HepG2 (cell line): ENCODE data around the gene ZFPM1. TPM values are rescaled to one million over a fixed set of nuclear protein-coding genes. Genes with fewer than 3 reads are reported as not detected.

Experiments used
- ATAC-seq: fragments of 200-7000 bp; cut with Tn5 transposase; 3 replicates; pipeline ENCODE4 v1.9.1; 2020; ENCODE audit warnings: mild to moderate bottlenecking, moderate library complexity
- BruUV-seq: library from RNA; stranded (reverse); fragments of 400-500 nt; replicated peaks from 2 replicates; lab custom pipeline; 2021; lab: Mats Ljungman, UMichigan
- CTCF ChIA-PET: fragments of 300-600 bp; formaldehyde crosslinking; extraction: SDS; loops from one replicate; lab custom pipeline; 2021; ENCODE audit warnings: low total read pairs, inconsistent platforms, low intra/inter-chr PET ratio; lab: Yijun Ruan, JAX
- POLR2A ChIA-PET: fragments of 350-600 bp; sonication (Branson Sonifier 250); formaldehyde crosslinking; loops from one replicate; lab custom pipeline; 2020; ENCODE audit warnings: antibody characterized with exemption, inconsistent platforms; lab: Yijun Ruan, JAX
- DNase-seq: peaks from one replicate; pipeline ENCODE4 v3.0.0-alpha.2; 2015; ENCODE audit warnings: low spot score
- FAIRE-seq: peaks from 3 replicates; lab custom pipeline; 2011; peaks lifted over from hg19 to GRCh38; lab: Jason Lieb, UNC
- H2AFZ ChIP-seq: one replicate; pipeline ENCODE4 v1.6.1; 2011; ENCODE audit warnings: low read length, inconsistent platforms
- H3K27ac ChIP-seq: fragments of 300-600 bp; 3 replicates; pipeline ENCODE4 v1.8.0; 2011; ENCODE audit warnings: mixed run types, mild to moderate bottlenecking, mixed read lengths, low read length, inconsistent platforms; ENCODE audit not compliant: insufficient read depth; ENCODE audit errors: extremely low read length
- H3K27me3 ChIP-seq, 2 experiments: fragments of 200-600 bp in 1 of 2; 2 replicates in 1 of 2; 3 replicates in 1 of 2; pipeline versions ENCODE4 v1.6.0 to v1.8.0; 2011; ENCODE audit warnings: low read length in 2 of 2, mild to moderate bottlenecking in 2 of 2, moderate library complexity in 2 of 2, inconsistent platforms in 1 of 2; ENCODE audit not compliant: insufficient read depth in 2 of 2, control insufficient read depth in 1 of 2
- H3K36me3 ChIP-seq, 2 experiments: fragments of 200-600 bp in 1 of 2; replicated peaks in 1 of 2; 2 replicates in 1 of 2; 3 replicates in 1 of 2; pipeline versions ENCODE4 v1.5.1 to v1.8.0; 2011; ENCODE audit warnings: low read length in 2 of 2, inconsistent platforms in 1 of 2; ENCODE audit not compliant: insufficient read depth in 2 of 2, control insufficient read depth in 1 of 2
- H3K4me1 ChIP-seq: 2 replicates; pipeline ENCODE4 v1.5.1; 2012; ENCODE audit warnings: low read length, inconsistent platforms; ENCODE audit not compliant: insufficient read depth
- H3K4me2 ChIP-seq: 2 replicates; pipeline ENCODE4 v1.6.0; 2011; ENCODE audit warnings: low read depth, low read length, inconsistent platforms
- H3K4me3 ChIP-seq, 3 experiments: fragments of 200-600 bp in 1 of 3; sonication (generic), shearing (Covaris generic) in 1 of 3; replicated peaks in 1 of 3; 2 replicates each; pipeline ENCODE4 v1.5.1; 2011 to 2016; ENCODE audit warnings: low read length in 3 of 3, inconsistent platforms in 2 of 3, low read depth in 2 of 3, mild to moderate bottlenecking in 2 of 3, control low read depth in 1 of 3, mixed read lengths in 1 of 3; ENCODE audit not compliant: insufficient read depth in 1 of 3
- H3K79me2 ChIP-seq: one replicate; pipeline ENCODE4 v1.6.1; 2011; ENCODE audit warnings: low read length, inconsistent platforms; ENCODE audit not compliant: insufficient read depth
- H3K9ac ChIP-seq: 2 replicates; pipeline ENCODE4 v1.6.0; 2011; ENCODE audit warnings: mild to moderate bottlenecking, low read depth, low read length, inconsistent platforms; ENCODE audit not compliant: insufficient read depth
- H3K9me3 ChIP-seq: 2 replicates; pipeline ENCODE4 v1.5.1; 2012; ENCODE audit warnings: mild to moderate bottlenecking, low read length
- H4K20me1 ChIP-seq: 2 replicates; pipeline ENCODE4 v1.6.0; 2011; ENCODE audit warnings: inconsistent platforms, mild to moderate bottlenecking, low read length, moderate library complexity; ENCODE audit not compliant: insufficient read depth
- CREB3 ChIP-seq: sonication (generic); formaldehyde crosslinking; IDR thresholded peaks from 2 replicates; pipeline ENCODE4 v1.5.0; 2020; ENCODE audit warnings: missing genetic modification reagents
- GZF1 ChIP-seq: sonication (generic); formaldehyde crosslinking; IDR thresholded peaks from 2 replicates; pipeline ENCODE4 v1.5.1; 2020; ENCODE audit warnings: mild to moderate bottlenecking, missing genetic modification reagents
- HOXA9 ChIP-seq: sonication (generic); formaldehyde crosslinking; IDR thresholded peaks from 2 replicates; pipeline ENCODE4 v1.8.1; 2022; ENCODE audit warnings: missing genetic modification reagents, mild to moderate bottlenecking, moderate library complexity, borderline replicate concordance
- MZF1 ChIP-seq: sonication (generic); formaldehyde crosslinking; IDR thresholded peaks from 2 replicates; pipeline ENCODE4 v1.8.1; 2023; ENCODE audit warnings: mild to moderate bottlenecking, missing genetic modification reagents, borderline replicate concordance
- NR2F2 ChIP-seq: IDR thresholded peaks from 2 replicates; pipeline ENCODE4 v1.6.1; 2012; ENCODE audit warnings: low read depth, inconsistent platforms, borderline replicate concordance
- PCBP1 ChIP-seq: fragments of 200-400 bp; formaldehyde crosslinking; IDR thresholded peaks from 2 replicates; pipeline ENCODE4 v1.6.1; 2017; ENCODE audit warnings: mild to moderate bottlenecking, low read depth, low read length, borderline replicate concordance
- TIGD3 ChIP-seq: sonication (generic); formaldehyde crosslinking; IDR thresholded peaks from 2 replicates; pipeline ENCODE4 v1.5.1; 2020; ENCODE audit warnings: mild to moderate bottlenecking, missing genetic modification reagents, borderline replicate concordance
- ZBTB10 ChIP-seq: sonication (generic); formaldehyde crosslinking; IDR thresholded peaks from 2 replicates; pipeline ENCODE4 v1.4.0; 2020; ENCODE audit warnings: missing genetic modification reagents, borderline replicate concordance
- ZBTB7A ChIP-seq: sonication (generic); formaldehyde crosslinking; IDR thresholded peaks from 2 replicates; pipeline ENCODE4 v1.8.0; 2022; ENCODE audit warnings: mild to moderate bottlenecking, missing genetic modification reagents
- ZNF660 ChIP-seq: sonication (generic); formaldehyde crosslinking; IDR thresholded peaks from 2 replicates; pipeline ENCODE4 v1.5.1; 2020; ENCODE audit warnings: mild to moderate bottlenecking, low read depth, missing genetic modification reagents, borderline replicate concordance
- ZNF737 ChIP-seq: sonication (generic); formaldehyde crosslinking; IDR thresholded peaks from 2 replicates; pipeline ENCODE4 v1.5.0; 2020; ENCODE audit warnings: missing genetic modification reagents, mild to moderate bottlenecking, borderline replicate concordance
- ZXDC ChIP-seq: sonication (generic); formaldehyde crosslinking; IDR thresholded peaks from 2 replicates; pipeline ENCODE4 v1.5.0; 2020; ENCODE audit warnings: mild to moderate bottlenecking, missing genetic modification reagents
- WGBS: methylation state at CpG from one replicate; pipeline ENCODE4 v1.1.6; 2017; ENCODE audit warnings: low lambda C conversion rate; 5-methylcytosine and 5-hydroxymethylcytosine counted together
- in situ Hi-C: cut with HindIII; loops from 2 replicates; pipeline ENCODE4 v1.10.0; 2017; ENCODE audit warnings: low pct_unique_long_range_greater_than_20kb; ENCODE audit not compliant: extremely low pct_ligation_motif_present
- intact Hi-C: fragments of 100-400 bp; cut with micrococcal nuclease; formaldehyde crosslinking; loops from one replicate; pipeline ENCODE4 v1.10.0; 2022; ENCODE audit not compliant: unreplicated experiment
- polyA plus RNA-seq, 8 experiments: library from polyadenylated mRNA; depleted of rRNA in 3 of 8; stranded (reverse) in 7 of 8; unstranded in 1 of 8; fragments of >200 nt; fragmentation: Illumina TruSeq in 4 of 8; extraction: Trizol in 4 of 8; gene quantifications; 2 replicates each; pipeline versions ENCODE4 v1.2.1 to v1.2.3, GENCODE V29; 2011 to 2016; ENCODE audit warnings: low read depth in 4 of 8, missing spikeins in 1 of 8, mixed read lengths in 1 of 8; ENCODE audit not compliant: insufficient read depth in 1 of 8
- total RNA-seq, 5 experiments: library from RNA; depleted of rRNA; stranded (reverse); fragments of >200 nt; fragmentation: Illumina TruSeq; extraction: Trizol; gene quantifications; 2 replicates each; pipeline ENCODE4 v1.2.3, GENCODE V29; 2016; ENCODE audit warnings: low read depth in 1 of 5

ZFPM1 gene
- total and polyA plus RNA-seq, 2 of the 13 experiments (the other 11 are each of a cell fraction or from before 2014, with no cell fraction given): 1.3 to 3.8 TPM

GRCh38 chr16:88451586-88452481 lies 1.2 kb upstream of the ZFPM1 start:
- Histone ChIP-seq H3K4me1 (peaks cover 22% of the 10 kb centered on the region), H3K27me3 (peaks cover 12 to 53% of the 10 kb centered on the region in 2 experiments; a peak in 4 of 5 replicates), H3K4me2 (peak overlapping the region; percentile 39), H3K27ac (no peak overlapping the region), H3K9ac (0 out of 2 replicates have a peak overlapping the region, but pooled peaks have one; percentile 10), H3K36me3 (no peaks in the 10 kb centered on the region), H4K20me1 (peaks cover 11% of the 10 kb centered on the region), H3K4me3 (peak overlapping the region in 1 of 3 experiments; percentile 76; a peak in 1 of 6 replicates), H3K79me2 (peaks cover 29% of the 10 kb centered on the region), H2AFZ (no peak overlapping the region), H3K9me3 (no peaks in the 10 kb centered on the region)
- no TSS peak for BruUV-seq
- FAIRE-seq (no peak), DNase-seq (peak; percentile 24), ATAC-seq (no peak)
- ChIA-PET POLR2A (interaction anchor here (1.1 to 2.1 kb wide), 7 partner anchors 14 to 118 kb away, joined by 4 to 31 read pairs (median 11); partner anchors contain the start of gene ZC3H18), CTCF (interaction anchor here (1.3 kb wide), 1 partner anchor 9 kb away, joined by 6 read pairs; no protein-coding TSS in a partner anchor)
- intact Hi-C loops (no loop called here), in situ Hi-C loops (loop anchor here (10.0 kb wide), 1 partner anchor 53 kb away; no protein-coding TSS in a partner anchor)
- WGBS: 61% methylated on average over 27 of the region's 30 CpGs
- TF ChIP-seq PCBP1: 0 out of 2 replicates have a peak, but pooled peaks have one; percentile 19
- TF ChIP-seq ZNF660 (CRISPR knock-in tag): 0 out of 2 replicates have a peak, but pooled peaks have one; percentile 16
- no peak for TF ChIP-seq ZBTB7A (CRISPR knock-in tag)
- 0 out of 2 replicates have a peak, but pooled peaks have one; percentile 12 for TF ChIP-seq NR2F2
- 0 out of 2 replicates have a peak, but pooled peaks have one; percentile 64 for TF ChIP-seq MZF1 (CRISPR knock-in tag)
- peak; percentile 54; the same call in 1 of the 2 replicates for TF ChIP-seq ZXDC (CRISPR knock-in tag)
- TF ChIP-seq ZNF737: peak; percentile 22; the same call in 1 of the 2 replicates
- peak; percentile 11; the same call in 1 of the 2 replicates for TF ChIP-seq GZF1 (CRISPR knock-in tag)
- 0 out of 2 replicates have a peak, but pooled peaks have one; percentile 33 for TF ChIP-seq ZBTB10
- no peak for TF ChIP-seq CREB3 (CRISPR knock-in tag)
- 0 out of 2 replicates have a peak, but pooled peaks have one; percentile 45 for TF ChIP-seq HOXA9
- 0 out of 2 replicates have a peak, but pooled peaks have one; percentile 39 for TF ChIP-seq TIGD3 (CRISPR knock-in tag)
